ENCODE data around the gene FARP1. TPM values are rescaled to one million over a fixed set of nuclear protein-coding genes. Genes with fewer than 3 reads are reported as not detected.

Gene FARP1
- total RNA-seq, 1 donor from 2014 or later: 36.5 TPM

GRCh38 chr13:98480915-98481877 is 338.3 kb downstream of the FARP1 start:
- Histone ChIP-seq H3K9me3 (ENCODE audit: control insufficient read depth in 3 of 3, low read length in 3 of 3) (no peaks in the 10 kb centered on the region), H3K9ac (ENCODE audit: low read depth in 1 of 3, low read length in 3 of 3) (peak overlapping the region in 1 of 3 donors; percentile 23), H3K36me3 (ENCODE audit: control insufficient read depth in 3 of 3, insufficient read depth in 3 of 3, low read length in 3 of 3) (no peaks in the 10 kb centered on the region), H3K27me3 (ENCODE audit: control insufficient read depth in 3 of 3, insufficient read depth in 3 of 3, low read length in 3 of 3) (no peaks in the 10 kb centered on the region), H3K27ac (ENCODE audit: low read depth, low read length) (peak overlapping the region; percentile 25), H3K4me3 (ENCODE audit: low read length in 3 of 3) (no peak overlapping the region), H3K4me1 (ENCODE audit: control insufficient read depth in 3 of 3, insufficient read depth in 3 of 3, low read length in 3 of 3) (peaks cover 60 to 77% (median 73%) of the 10 kb centered on the region in 3 donors)

DNA sequence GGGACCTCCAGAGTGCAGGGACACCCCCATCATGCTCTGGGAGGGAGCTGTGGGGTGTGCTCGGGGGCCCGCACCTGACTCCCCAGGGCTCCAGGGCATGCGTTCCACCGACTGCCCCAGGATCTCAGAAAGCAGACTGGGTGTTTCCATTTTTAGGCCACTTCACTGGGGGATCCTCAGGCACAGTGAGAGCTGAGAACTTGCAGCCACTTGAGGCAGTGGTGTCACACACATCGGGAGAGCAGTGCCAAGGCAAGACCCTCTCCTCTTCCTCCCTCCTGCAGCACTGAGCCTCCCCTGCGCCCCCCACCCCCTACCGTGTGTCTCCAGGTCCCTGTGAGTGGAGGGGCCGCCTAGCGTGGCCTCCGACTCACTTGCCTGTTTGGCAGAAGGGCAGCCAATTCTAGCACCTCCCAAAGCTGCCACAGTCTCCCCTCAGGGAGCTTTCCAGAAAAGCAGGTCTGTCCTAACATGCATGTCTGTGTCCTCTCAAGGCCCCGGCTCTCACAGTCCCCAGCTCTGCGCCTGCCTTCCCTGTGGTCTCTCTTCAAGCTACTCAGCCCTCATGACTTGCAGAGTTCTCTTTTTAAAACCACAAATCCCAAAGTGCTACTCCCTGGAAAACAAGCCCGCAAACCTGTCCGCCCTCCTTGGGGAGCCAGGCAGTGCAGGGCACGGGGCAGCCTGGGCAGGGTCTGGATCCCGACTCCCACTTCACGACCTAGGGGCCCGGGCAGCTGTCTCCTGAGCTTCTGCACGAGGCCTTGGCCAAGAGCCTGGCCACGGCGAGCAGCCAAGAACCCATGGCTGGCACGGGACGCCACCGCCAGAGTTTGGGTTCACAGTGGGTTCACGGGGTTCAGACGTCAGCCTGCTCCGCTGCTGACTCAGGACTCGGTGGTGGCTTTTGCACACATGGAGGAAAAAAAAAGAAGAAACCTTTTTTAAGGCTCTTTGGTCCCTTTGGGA is 339.9 kb downstream of the FARP1 start:
- Histone ChIP-seq H3K9me3 (ENCODE audit: control insufficient read depth in 3 of 3, low read length in 3 of 3) (no peaks in the 10 kb centered on the region), H3K27me3 (ENCODE audit: control insufficient read depth in 3 of 3, insufficient read depth in 3 of 3, low read length in 3 of 3) (no peaks in the 10 kb centered on the region), H3K9ac (ENCODE audit: low read depth in 1 of 3, low read length in 3 of 3) (peak overlapping the region; percentile 59 to 79 (median 65)), H3K36me3 (ENCODE audit: control insufficient read depth in 3 of 3, insufficient read depth in 3 of 3, low read length in 3 of 3) (no peaks in the 10 kb centered on the region), H3K4me1 (ENCODE audit: control insufficient read depth in 3 of 3, insufficient read depth in 3 of 3, low read length in 3 of 3) (peaks cover 54 to 83% (median 65%) of the 10 kb centered on the region in 3 donors), H3K27ac (ENCODE audit: low read depth, low read length) (peak overlapping the region; percentile 81), H3K4me3 (ENCODE audit: low read length in 3 of 3) (peak overlapping the region; percentile 41 to 63 (median 58))

DNA sequence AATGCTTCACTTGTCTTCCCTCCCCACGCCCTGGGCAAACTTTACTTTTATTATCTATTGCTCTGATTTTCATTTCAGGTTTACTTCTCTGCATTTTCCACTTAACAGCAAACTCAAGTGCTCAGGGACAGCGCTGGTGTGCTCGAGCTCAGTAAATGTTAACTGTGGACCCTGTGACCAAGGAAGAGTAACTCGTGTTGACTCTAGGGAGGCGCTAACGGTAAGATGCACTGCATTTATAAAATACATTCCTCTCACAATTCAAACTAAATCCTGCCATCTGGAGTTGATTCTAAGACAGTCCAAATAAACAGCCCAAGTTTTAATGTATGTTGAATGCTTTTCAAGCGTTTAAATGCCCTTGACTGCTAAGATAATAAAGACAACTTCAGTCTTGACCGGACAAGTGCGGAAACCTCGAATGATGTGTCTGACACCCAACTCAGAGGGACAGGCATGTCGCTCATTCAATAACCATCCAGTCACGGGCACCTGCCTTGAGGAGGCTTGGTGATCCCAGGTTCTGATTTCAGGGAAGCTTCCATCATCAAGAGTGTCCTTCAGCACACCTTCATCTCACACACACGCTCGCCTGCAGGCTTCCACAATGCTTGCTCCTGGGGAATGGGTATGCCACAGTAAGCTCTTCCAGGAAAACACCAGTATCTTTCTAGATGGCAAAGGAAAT is 340.9 kb downstream of the FARP1 start:
- peak overlapping the region; percentile 25 to 50 (median 42) for H3K4me3 ChIP-seq (ENCODE audit: low read length in 3 of 3)
- H3K9ac ChIP-seq (ENCODE audit: low read depth in 1 of 3, low read length in 3 of 3): peak overlapping the region; percentile 65 to 79 (median 71)
- H3K4me1 ChIP-seq (ENCODE audit: control insufficient read depth in 3 of 3, insufficient read depth in 3 of 3, low read length in 3 of 3): peaks cover 58 to 79% (median 59%) of the 10 kb centered on the region in 3 donors

DNA sequence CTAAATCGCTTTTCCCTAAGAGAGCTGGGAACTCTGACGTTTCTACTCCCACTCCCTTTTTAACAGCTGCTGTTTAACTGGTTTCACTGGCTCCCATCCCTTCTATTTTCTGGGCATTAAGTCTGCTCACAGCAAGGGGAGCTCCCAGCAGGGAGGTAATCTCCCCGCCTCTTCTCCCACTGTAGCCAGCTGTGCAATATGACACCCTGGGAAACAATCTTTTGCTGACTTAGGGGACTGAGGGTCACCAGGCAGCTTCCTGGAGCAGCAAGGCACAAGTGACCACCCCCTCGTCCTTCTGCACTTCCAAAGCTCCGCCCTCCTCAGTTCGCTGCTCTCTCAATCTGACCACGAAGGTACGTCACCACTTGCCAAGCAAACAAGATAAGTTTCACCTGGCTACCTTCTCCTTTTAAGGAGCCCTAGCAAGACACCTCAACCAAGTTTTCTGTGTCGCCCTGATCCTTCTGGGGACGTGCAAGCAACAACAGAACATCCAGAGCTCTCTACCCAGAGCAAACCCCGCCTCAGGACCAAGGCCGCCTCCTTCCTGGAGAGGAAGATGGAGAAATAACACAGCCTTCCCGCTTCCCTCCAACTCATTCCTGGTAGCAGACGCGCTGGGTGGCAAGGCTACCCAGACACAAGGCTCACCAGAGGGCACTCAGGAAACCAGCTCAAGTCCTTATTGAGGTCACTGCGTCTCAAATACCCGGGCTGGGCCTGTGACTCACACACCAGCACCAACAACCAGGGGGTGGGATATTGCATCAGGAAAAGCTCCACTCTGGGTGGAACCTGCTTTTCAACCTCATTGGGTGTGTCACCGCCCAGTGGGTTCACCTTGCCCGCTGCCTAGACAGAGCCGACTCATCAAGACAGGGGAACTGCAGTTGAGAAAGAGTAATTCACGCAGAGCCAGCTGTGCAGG is 341.7 kb downstream of the FARP1 start:
- Histone ChIP-seq H3K4me3 (ENCODE audit: low read length in 3 of 3) (peak overlapping the region; percentile 25 to 50 (median 42)), H3K9ac (ENCODE audit: low read depth in 1 of 3, low read length in 3 of 3) (peak overlapping the region; percentile 60 to 77 (median 71))

More for the DNA sequence above, 340.9 kb downstream of the FARP1 start:
- H3K36me3 ChIP-seq (ENCODE audit: control insufficient read depth in 3 of 3, insufficient read depth in 3 of 3, low read length in 3 of 3): no peaks in the 10 kb centered on the region
- no peaks in the 10 kb centered on the region for H3K27me3 ChIP-seq (ENCODE audit: control insufficient read depth in 3 of 3, insufficient read depth in 3 of 3, low read length in 3 of 3)
- H3K27ac ChIP-seq (ENCODE audit: low read depth, low read length): peak overlapping the region; percentile 81
- H3K9me3 ChIP-seq (ENCODE audit: control insufficient read depth in 3 of 3, low read length in 3 of 3): no peaks in the 10 kb centered on the region

DNA sequence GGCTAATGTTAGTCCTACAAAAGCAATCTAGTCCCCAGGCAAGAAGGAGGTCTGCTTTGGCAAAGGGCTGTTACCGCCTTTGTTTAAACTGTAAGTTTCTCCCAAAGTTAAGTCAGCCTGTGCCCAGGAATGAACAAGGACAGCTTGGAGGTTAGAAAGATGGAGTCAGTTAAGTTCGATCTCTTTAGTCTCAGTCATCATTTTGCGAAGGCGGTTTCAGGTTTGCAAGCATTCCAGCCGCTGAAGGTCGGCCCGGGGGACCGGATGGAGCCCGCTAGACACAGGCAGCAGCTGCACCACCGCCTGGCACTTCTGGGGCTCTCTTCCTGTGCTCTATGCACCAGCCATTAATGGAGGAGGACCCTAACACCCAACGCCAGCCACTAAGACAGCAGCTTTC is 342.7 kb downstream of the FARP1 start:
- no peaks in the 10 kb centered on the region for H3K36me3 ChIP-seq (ENCODE audit: control insufficient read depth in 3 of 3, insufficient read depth in 3 of 3, low read length in 3 of 3)
- no peaks in the 10 kb centered on the region for H3K27me3 ChIP-seq (ENCODE audit: control insufficient read depth in 3 of 3, insufficient read depth in 3 of 3, low read length in 3 of 3)
- peak overlapping the region; percentile 81 for H3K27ac ChIP-seq (ENCODE audit: low read depth, low read length)
- no peak overlapping the region for H3K4me3 ChIP-seq (ENCODE audit: low read length in 3 of 3)
- H3K9me3 ChIP-seq (ENCODE audit: control insufficient read depth in 3 of 3, low read length in 3 of 3): no peaks in the 10 kb centered on the region
- H3K9ac ChIP-seq (ENCODE audit: low read depth in 1 of 3, low read length in 3 of 3): no peak overlapping the region
- peaks cover 65 to 84% (median 68%) of the 10 kb centered on the region in 3 donors for H3K4me1 ChIP-seq (ENCODE audit: control insufficient read depth in 3 of 3, insufficient read depth in 3 of 3, low read length in 3 of 3)

More for the DNA sequence above, 341.7 kb downstream of the FARP1 start:
- H3K9me3 ChIP-seq (ENCODE audit: control insufficient read depth in 3 of 3, low read length in 3 of 3): no peaks in the 10 kb centered on the region
- H3K36me3 ChIP-seq (ENCODE audit: control insufficient read depth in 3 of 3, insufficient read depth in 3 of 3, low read length in 3 of 3): no peaks in the 10 kb centered on the region
- H3K4me1 ChIP-seq (ENCODE audit: control insufficient read depth in 3 of 3, insufficient read depth in 3 of 3, low read length in 3 of 3): peaks cover 59 to 81% (median 60%) of the 10 kb centered on the region in 3 donors
- H3K27ac ChIP-seq (ENCODE audit: low read depth, low read length): peak overlapping the region; percentile 81
- H3K27me3 ChIP-seq (ENCODE audit: control insufficient read depth in 3 of 3, insufficient read depth in 3 of 3, low read length in 3 of 3): no peaks in the 10 kb centered on the region

GRCh38 chr13:98486412-98486811 is 343.5 kb downstream of the FARP1 start:
- no peak overlapping the region for H3K27ac ChIP-seq (ENCODE audit: low read depth, low read length)
- no peak overlapping the region for H3K9ac ChIP-seq (ENCODE audit: low read depth in 1 of 3, low read length in 3 of 3)
- H3K4me1 ChIP-seq (ENCODE audit: control insufficient read depth in 3 of 3, insufficient read depth in 3 of 3, low read length in 3 of 3): peaks cover 63 to 85% (median 69%) of the 10 kb centered on the region in 3 donors
- peaks cover 0 to 1% (median 0%) of the 10 kb centered on the region in 3 donors for H3K36me3 ChIP-seq (ENCODE audit: control insufficient read depth in 3 of 3, insufficient read depth in 3 of 3, low read length in 3 of 3)
- no peak overlapping the region for H3K4me3 ChIP-seq (ENCODE audit: low read length in 3 of 3)
- H3K9me3 ChIP-seq (ENCODE audit: control insufficient read depth in 3 of 3, low read length in 3 of 3): no peaks in the 10 kb centered on the region
- no peaks in the 10 kb centered on the region for H3K27me3 ChIP-seq (ENCODE audit: control insufficient read depth in 3 of 3, insufficient read depth in 3 of 3, low read length in 3 of 3)

DNA sequence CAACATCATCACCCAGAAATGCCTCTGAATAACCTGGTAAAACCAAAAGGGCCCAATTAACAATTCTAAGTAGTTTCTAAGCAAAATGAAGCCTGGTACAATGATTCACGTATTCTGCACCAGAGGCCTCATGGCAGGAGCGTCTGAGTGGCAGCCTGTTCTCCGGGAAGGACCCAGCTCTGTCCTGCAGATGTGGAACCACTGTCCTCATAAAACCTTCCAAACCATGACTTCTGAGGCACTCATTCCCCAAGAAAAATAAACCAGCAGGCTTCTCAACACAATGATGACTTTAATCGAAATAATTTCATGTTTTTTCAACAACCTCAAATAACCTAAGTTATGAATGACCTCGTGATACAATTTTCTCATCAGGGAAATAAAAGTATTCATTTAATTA is 344.1 kb downstream of the FARP1 start:
- H3K27ac ChIP-seq (ENCODE audit: low read depth, low read length): no peak overlapping the region

DNA sequence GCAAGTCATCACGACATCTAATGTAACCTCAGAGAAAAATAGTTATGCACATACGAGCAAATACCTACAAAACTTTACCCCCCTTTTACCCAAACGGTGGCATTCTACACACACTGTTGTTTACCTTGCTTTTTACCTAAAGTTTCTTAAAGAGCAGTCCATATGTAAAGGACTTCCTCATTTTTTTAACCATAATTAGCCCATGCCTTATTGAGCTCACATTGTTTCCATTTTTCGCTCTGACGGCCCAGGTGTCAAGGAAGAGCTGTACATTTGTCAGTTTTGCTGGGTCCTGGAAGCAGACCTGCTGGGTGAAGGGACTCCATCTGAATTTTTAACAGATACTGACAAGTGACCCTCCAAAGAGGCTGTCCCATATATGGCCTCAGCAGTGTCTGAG is 344.6 kb downstream of the FARP1 start:
- H3K4me1 ChIP-seq (ENCODE audit: control insufficient read depth in 3 of 3, insufficient read depth in 3 of 3, low read length in 3 of 3): peaks cover 52 to 76% (median 57%) of the 10 kb centered on the region in 3 donors
- H3K36me3 ChIP-seq (ENCODE audit: control insufficient read depth in 3 of 3, insufficient read depth in 3 of 3, low read length in 3 of 3): peaks cover 0 to 1% (median 0%) of the 10 kb centered on the region in 3 donors
- H3K27ac ChIP-seq (ENCODE audit: low read depth, low read length): no peak overlapping the region
- no peaks in the 10 kb centered on the region for H3K27me3 ChIP-seq (ENCODE audit: control insufficient read depth in 3 of 3, insufficient read depth in 3 of 3, low read length in 3 of 3)
- no peaks in the 10 kb centered on the region for H3K9me3 ChIP-seq (ENCODE audit: control insufficient read depth in 3 of 3, low read length in 3 of 3)
- no peak overlapping the region for H3K4me3 ChIP-seq (ENCODE audit: low read length in 3 of 3)
- H3K9ac ChIP-seq (ENCODE audit: low read depth in 1 of 3, low read length in 3 of 3): no peak overlapping the region

More for the DNA sequence above, 344.1 kb downstream of the FARP1 start:
- H3K4me1 ChIP-seq (ENCODE audit: control insufficient read depth in 3 of 3, insufficient read depth in 3 of 3, low read length in 3 of 3): peaks cover 57 to 79% (median 63%) of the 10 kb centered on the region in 3 donors
- peaks cover 0 to 1% (median 0%) of the 10 kb centered on the region in 3 donors for H3K36me3 ChIP-seq (ENCODE audit: control insufficient read depth in 3 of 3, insufficient read depth in 3 of 3, low read length in 3 of 3)
- H3K9me3 ChIP-seq (ENCODE audit: control insufficient read depth in 3 of 3, low read length in 3 of 3): no peaks in the 10 kb centered on the region
- H3K27me3 ChIP-seq (ENCODE audit: control insufficient read depth in 3 of 3, insufficient read depth in 3 of 3, low read length in 3 of 3): no peaks in the 10 kb centered on the region
- H3K4me3 ChIP-seq (ENCODE audit: low read length in 3 of 3): no peak overlapping the region
- no peak overlapping the region for H3K9ac ChIP-seq (ENCODE audit: low read depth in 1 of 3, low read length in 3 of 3)
